WTC11 (cell line): ENCODE results near the gene TRPV2. TPM values are rescaled to one million over a fixed set of nuclear protein-coding genes. Genes with fewer than 3 reads are reported as not detected.

Source experiments
- ATAC-seq: fragments of 200-7000 bp; cut with Tn5 transposase; 2 replicates; pipeline ENCODE4 v1.10.0; 2021; ENCODE audit warnings: mild to moderate bottlenecking, moderate library complexity
- CTCF ChIA-PET: fragments of 300-600 bp; sonication (Branson Sonifier 250); formaldehyde crosslinking; loops from one replicate; lab custom pipeline; 2021; ENCODE audit warnings: antibody characterized with exemption; lab: Charles Lee
- POLR2A ChIA-PET: fragments of 350-600 bp; sonication (Branson Sonifier 250); formaldehyde crosslinking; loops from one replicate; lab custom pipeline; 2021; ENCODE audit warnings: antibody characterized with exemption; lab: Charles Lee
- DNase-seq: peaks from one replicate; pipeline ENCODE4 v3.0.0; 2021; ENCODE audit warnings: low spot score
- H3K27ac Mint-ChIP-seq: 2 replicates; pipeline ENCODE4 v1.8.0; 2021; ENCODE audit warnings: mixed read lengths
- H3K27me3 Mint-ChIP-seq: 2 replicates; pipeline ENCODE4 v1.8.0; 2021; ENCODE audit warnings: low read depth, mild to moderate bottlenecking, moderate library complexity, mixed read lengths
- H3K36me3 Mint-ChIP-seq: 2 replicates; pipeline ENCODE4 v1.8.0; 2021; ENCODE audit warnings: mixed read lengths
- H3K4me1 Mint-ChIP-seq: 2 replicates; pipeline ENCODE4 v1.8.0; 2022; ENCODE audit warnings: mixed read lengths
- H3K4me3 Mint-ChIP-seq: 2 replicates; pipeline ENCODE4 v1.8.0; 2021; ENCODE audit warnings: mild to moderate bottlenecking, moderate library complexity, mixed read lengths
- H3K9me3 Mint-ChIP-seq: 2 replicates; pipeline ENCODE4 v1.8.0; 2021; ENCODE audit warnings: mixed read lengths
- CREB1 ChIP-seq: sonication (generic); formaldehyde crosslinking; IDR thresholded peaks from 2 replicates; pipeline ENCODE4 v1.8.0; 2023; ENCODE audit warnings: mild to moderate bottlenecking, missing genetic modification reagents
- FOXK1 ChIP-seq: sonication (generic); formaldehyde crosslinking; IDR thresholded peaks from 2 replicates; pipeline ENCODE4 v1.8.0; 2022; ENCODE audit warnings: mild to moderate bottlenecking, moderate library complexity, missing genetic modification reagents
- FOXP1 ChIP-seq: sonication (generic); formaldehyde crosslinking; IDR thresholded peaks from 2 replicates; pipeline ENCODE4 v1.8.0; 2022; ENCODE audit warnings: missing genetic modification reagents, mild to moderate bottlenecking, moderate library complexity, borderline replicate concordance
- MXD4 ChIP-seq: fragments of 250-450 bp; sonication (Bioruptor Pico); IDR thresholded peaks from 2 replicates; pipeline ENCODE4 v1.8.0; 2021; ENCODE audit warnings: mild to moderate bottlenecking, moderate library complexity, borderline replicate concordance
- NR1H2 ChIP-seq: sonication (generic); formaldehyde crosslinking; IDR thresholded peaks from 2 replicates; pipeline ENCODE4 v1.9.0; 2021; ENCODE audit warnings: mild to moderate bottlenecking, moderate library complexity, missing genetic modification reagents
- ZNF138 ChIP-seq: sonication (generic); formaldehyde crosslinking; conservative IDR thresholded peaks from 2 replicates; pipeline ENCODE4 v1.8.1; 2022; ENCODE audit warnings: mild to moderate bottlenecking, moderate library complexity, missing genetic modification reagents
- total RNA-seq: library from RNA; stranded (reverse); gene quantifications from 3 replicates; pipeline ENCODE4 v1.2.3, GENCODE V29; 2021
- TF ChIP-seq, protein P1 (sequence below): sonication (generic); formaldehyde crosslinking; conservative IDR thresholded peaks from 2 replicates; pipeline ENCODE4 v1.8.1; 2023; ENCODE audit warnings: mild to moderate bottlenecking, low read depth, missing genetic modification reagents, moderate library complexity
- TF ChIP-seq, protein P2 (sequence below): sonication (generic); formaldehyde crosslinking; IDR thresholded peaks from 2 replicates; pipeline ENCODE4 v1.8.1; 2022; ENCODE audit warnings: low read depth, mild to moderate bottlenecking, moderate library complexity, missing genetic modification reagents, borderline replicate concordance
- TF ChIP-seq, protein P3 (sequence below): fragments of 250-450 bp; sonication (Bioruptor Pico); IDR thresholded peaks from 2 replicates; pipeline ENCODE4 v1.9.0; 2021; ENCODE audit warnings: mild to moderate bottlenecking
- TF ChIP-seq, protein P4 (sequence below): sonication (generic); formaldehyde crosslinking; IDR thresholded peaks from 2 replicates; pipeline ENCODE4 v1.8.1; 2023; ENCODE audit warnings: mild to moderate bottlenecking, missing genetic modification reagents, moderate library complexity
- TF ChIP-seq, protein P5 (sequence below): sonication (generic); formaldehyde crosslinking; IDR thresholded peaks from 2 replicates; pipeline ENCODE4 v1.8.0; 2023; ENCODE audit warnings: missing genetic modification reagents, mild to moderate bottlenecking, borderline replicate concordance
- TF ChIP-seq, protein P6 (sequence below): sonication (generic); formaldehyde crosslinking; IDR thresholded peaks from 2 replicates; pipeline ENCODE4 v1.8.1; 2022; ENCODE audit warnings: missing genetic modification reagents, borderline replicate concordance
- TF ChIP-seq, protein P7 (sequence below): sonication (generic); formaldehyde crosslinking; IDR thresholded peaks from 2 replicates; pipeline ENCODE4 v1.8.0; 2023; ENCODE audit warnings: missing genetic modification reagents
- TF ChIP-seq, protein P8 (sequence below): fragments of 250-450 bp; sonication (Bioruptor Pico); IDR thresholded peaks from 2 replicates; pipeline ENCODE4 v1.8.0; 2021; ENCODE audit warnings: mild to moderate bottlenecking
- TF ChIP-seq, protein P9 (sequence below): sonication (generic); formaldehyde crosslinking; IDR thresholded peaks from 2 replicates; pipeline ENCODE4 v1.8.1; 2023; ENCODE audit warnings: mild to moderate bottlenecking, missing genetic modification reagents

Gene TRPV2
- total RNA-seq, 1 experiment from 2014 or later: 3.5 TPM

DNA sequence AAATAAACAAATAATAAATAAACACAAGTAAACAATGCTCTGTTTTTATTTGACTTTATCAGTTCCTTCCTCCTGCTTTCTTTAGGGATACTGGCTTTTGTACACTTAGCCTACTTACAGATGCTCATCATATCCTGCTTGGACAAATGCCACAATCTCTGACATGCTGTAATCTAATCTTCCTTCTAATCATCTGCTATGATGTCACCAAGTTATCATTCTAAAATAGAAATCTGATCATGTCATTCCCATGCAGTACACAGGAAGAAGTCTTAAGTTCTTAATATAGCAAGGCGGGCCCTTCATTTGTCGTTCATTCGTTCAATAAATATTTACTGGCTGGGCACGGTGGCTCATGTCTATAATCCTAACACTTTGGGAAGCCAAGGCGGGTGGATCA is 43.6 kb upstream of the TRPV2 start (continued):
- no peak for TF ChIP-seq ZNF138 (CRISPR knock-in tag)
- TF ChIP-seq, protein P1, sequence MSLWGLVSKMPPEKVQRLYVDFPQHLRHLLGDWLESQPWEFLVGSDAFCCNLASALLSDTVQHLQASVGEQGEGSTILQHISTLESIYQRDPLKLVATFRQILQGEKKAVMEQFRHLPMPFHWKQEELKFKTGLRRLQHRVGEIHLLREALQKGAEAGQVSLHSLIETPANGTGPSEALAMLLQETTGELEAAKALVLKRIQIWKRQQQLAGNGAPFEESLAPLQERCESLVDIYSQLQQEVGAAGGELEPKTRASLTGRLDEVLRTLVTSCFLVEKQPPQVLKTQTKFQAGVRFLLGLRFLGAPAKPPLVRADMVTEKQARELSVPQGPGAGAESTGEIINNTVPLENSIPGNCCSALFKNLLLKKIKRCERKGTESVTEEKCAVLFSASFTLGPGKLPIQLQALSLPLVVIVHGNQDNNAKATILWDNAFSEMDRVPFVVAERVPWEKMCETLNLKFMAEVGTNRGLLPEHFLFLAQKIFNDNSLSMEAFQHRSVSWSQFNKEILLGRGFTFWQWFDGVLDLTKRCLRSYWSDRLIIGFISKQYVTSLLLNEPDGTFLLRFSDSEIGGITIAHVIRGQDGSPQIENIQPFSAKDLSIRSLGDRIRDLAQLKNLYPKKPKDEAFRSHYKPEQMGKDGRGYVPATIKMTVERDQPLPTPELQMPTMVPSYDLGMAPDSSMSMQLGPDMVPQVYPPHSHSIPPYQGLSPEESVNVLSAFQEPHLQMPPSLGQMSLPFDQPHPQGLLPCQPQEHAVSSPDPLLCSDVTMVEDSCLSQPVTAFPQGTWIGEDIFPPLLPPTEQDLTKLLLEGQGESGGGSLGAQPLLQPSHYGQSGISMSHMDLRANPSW (CRISPR knock-in tag): no peak
- TF ChIP-seq CREB1: no peak
- TF ChIP-seq NR1H2: no peak
- no peak for TF ChIP-seq FOXP1 (CRISPR knock-in tag)
- TF ChIP-seq, protein P2, sequence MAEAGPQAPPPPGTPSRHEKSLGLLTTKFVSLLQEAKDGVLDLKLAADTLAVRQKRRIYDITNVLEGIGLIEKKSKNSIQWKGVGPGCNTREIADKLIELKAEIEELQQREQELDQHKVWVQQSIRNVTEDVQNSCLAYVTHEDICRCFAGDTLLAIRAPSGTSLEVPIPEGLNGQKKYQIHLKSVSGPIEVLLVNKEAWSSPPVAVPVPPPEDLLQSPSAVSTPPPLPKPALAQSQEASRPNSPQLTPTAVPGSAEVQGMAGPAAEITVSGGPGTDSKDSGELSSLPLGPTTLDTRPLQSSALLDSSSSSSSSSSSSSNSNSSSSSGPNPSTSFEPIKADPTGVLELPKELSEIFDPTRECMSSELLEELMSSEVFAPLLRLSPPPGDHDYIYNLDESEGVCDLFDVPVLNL (CRISPR knock-in tag): no peak
- TF ChIP-seq, protein P3, sequence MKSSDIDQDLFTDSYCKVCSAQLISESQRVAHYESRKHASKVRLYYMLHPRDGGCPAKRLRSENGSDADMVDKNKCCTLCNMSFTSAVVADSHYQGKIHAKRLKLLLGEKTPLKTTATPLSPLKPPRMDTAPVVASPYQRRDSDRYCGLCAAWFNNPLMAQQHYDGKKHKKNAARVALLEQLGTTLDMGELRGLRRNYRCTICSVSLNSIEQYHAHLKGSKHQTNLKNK (CRISPR knock-in tag): no peak
- no peak for TF ChIP-seq MXD4 (CRISPR knock-in tag)
- TF ChIP-seq, protein P4, sequence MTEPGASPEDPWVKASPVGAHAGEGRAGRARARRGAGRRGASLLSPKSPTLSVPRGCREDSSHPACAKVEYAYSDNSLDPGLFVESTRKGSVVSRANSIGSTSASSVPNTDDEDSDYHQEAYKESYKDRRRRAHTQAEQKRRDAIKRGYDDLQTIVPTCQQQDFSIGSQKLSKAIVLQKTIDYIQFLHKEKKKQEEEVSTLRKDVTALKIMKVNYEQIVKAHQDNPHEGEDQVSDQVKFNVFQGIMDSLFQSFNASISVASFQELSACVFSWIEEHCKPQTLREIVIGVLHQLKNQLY (CRISPR knock-in tag): no peak
- no peak for TF ChIP-seq FOXK1 (CRISPR knock-in tag)

DNA sequence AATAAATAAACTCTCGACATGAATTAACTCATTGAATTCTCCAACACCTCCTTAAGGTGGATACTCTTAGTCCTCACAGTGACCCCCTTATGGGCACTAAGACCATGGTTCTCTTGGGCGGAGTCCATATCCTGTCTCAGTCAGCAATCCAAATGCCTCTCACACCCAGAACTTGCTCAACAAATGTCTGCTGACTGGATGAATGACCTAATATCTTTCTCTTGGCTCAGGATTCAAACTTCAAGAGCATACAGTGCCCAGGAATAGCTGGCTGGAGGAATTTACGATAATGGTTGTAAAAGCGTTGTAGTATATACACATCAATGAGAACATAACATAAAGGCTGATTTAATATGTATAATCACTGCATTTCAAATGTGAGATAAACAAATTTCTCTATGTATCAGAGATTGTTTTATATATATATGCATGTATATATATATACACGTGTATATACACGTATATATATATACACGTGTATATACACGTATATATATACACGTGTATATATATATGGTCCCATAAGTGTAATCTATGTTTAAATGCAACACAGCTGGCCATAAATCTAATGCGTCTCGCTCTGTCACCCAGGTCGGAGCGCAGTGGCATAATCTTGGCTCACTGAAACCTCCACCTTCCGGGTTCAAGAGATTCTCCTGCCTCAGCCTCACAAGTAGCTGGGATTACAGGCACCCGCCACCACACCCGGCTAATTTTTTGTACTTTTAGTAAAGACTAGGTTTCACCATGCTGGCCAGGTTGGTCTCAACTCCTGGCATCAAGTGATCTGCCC is 41.0 kb upstream of the TRPV2 start:
- H3K36me3 Mint-ChIP-seq: no peaks in the 10 kb centered on the region
- DNase-seq: no peak
- no peak for ATAC-seq
- TF ChIP-seq, protein P5, sequence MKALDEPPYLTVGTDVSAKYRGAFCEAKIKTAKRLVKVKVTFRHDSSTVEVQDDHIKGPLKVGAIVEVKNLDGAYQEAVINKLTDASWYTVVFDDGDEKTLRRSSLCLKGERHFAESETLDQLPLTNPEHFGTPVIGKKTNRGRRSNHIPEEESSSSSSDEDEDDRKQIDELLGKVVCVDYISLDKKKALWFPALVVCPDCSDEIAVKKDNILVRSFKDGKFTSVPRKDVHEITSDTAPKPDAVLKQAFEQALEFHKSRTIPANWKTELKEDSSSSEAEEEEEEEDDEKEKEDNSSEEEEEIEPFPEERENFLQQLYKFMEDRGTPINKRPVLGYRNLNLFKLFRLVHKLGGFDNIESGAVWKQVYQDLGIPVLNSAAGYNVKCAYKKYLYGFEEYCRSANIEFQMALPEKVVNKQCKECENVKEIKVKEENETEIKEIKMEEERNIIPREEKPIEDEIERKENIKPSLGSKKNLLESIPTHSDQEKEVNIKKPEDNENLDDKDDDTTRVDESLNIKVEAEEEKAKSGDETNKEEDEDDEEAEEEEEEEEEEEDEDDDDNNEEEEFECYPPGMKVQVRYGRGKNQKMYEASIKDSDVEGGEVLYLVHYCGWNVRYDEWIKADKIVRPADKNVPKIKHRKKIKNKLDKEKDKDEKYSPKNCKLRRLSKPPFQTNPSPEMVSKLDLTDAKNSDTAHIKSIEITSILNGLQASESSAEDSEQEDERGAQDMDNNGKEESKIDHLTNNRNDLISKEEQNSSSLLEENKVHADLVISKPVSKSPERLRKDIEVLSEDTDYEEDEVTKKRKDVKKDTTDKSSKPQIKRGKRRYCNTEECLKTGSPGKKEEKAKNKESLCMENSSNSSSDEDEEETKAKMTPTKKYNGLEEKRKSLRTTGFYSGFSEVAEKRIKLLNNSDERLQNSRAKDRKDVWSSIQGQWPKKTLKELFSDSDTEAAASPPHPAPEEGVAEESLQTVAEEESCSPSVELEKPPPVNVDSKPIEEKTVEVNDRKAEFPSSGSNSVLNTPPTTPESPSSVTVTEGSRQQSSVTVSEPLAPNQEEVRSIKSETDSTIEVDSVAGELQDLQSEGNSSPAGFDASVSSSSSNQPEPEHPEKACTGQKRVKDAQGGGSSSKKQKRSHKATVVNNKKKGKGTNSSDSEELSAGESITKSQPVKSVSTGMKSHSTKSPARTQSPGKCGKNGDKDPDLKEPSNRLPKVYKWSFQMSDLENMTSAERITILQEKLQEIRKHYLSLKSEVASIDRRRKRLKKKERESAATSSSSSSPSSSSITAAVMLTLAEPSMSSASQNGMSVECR (CRISPR knock-in tag): no peak
- TF ChIP-seq, protein P6, sequence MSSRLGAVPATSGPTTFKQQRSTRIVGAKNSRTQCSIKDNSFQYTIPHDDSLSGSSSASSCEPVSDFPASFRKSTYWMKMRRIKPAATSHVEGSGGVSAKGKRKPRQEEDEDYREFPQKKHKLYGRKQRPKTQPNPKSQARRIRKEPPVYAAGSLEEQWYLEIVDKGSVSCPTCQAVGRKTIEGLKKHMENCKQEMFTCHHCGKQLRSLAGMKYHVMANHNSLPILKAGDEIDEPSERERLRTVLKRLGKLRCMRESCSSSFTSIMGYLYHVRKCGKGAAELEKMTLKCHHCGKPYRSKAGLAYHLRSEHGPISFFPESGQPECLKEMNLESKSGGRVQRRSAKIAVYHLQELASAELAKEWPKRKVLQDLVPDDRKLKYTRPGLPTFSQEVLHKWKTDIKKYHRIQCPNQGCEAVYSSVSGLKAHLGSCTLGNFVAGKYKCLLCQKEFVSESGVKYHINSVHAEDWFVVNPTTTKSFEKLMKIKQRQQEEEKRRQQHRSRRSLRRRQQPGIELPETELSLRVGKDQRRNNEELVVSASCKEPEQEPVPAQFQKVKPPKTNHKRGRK (CRISPR knock-in tag): no peak
- TF ChIP-seq, protein P7, sequence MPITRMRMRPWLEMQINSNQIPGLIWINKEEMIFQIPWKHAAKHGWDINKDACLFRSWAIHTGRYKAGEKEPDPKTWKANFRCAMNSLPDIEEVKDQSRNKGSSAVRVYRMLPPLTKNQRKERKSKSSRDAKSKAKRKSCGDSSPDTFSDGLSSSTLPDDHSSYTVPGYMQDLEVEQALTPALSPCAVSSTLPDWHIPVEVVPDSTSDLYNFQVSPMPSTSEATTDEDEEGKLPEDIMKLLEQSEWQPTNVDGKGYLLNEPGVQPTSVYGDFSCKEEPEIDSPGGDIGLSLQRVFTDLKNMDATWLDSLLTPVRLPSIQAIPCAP (CRISPR knock-in tag): no peak
- TF ChIP-seq, protein P8, sequence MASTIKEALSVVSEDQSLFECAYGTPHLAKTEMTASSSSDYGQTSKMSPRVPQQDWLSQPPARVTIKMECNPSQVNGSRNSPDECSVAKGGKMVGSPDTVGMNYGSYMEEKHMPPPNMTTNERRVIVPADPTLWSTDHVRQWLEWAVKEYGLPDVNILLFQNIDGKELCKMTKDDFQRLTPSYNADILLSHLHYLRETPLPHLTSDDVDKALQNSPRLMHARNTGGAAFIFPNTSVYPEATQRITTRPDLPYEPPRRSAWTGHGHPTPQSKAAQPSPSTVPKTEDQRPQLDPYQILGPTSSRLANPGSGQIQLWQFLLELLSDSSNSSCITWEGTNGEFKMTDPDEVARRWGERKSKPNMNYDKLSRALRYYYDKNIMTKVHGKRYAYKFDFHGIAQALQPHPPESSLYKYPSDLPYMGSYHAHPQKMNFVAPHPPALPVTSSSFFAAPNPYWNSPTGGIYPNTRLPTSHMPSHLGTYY (CRISPR knock-in tag): no peak
- TF ChIP-seq, protein P9, sequence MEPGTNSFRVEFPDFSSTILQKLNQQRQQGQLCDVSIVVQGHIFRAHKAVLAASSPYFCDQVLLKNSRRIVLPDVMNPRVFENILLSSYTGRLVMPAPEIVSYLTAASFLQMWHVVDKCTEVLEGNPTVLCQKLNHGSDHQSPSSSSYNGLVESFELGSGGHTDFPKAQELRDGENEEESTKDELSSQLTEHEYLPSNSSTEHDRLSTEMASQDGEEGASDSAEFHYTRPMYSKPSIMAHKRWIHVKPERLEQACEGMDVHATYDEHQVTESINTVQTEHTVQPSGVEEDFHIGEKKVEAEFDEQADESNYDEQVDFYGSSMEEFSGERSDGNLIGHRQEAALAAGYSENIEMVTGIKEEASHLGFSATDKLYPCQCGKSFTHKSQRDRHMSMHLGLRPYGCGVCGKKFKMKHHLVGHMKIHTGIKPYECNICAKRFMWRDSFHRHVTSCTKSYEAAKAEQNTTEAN (CRISPR knock-in tag): no peak
- no peak overlapping the region for H3K27ac Mint-ChIP-seq
- H3K4me1 Mint-ChIP-seq: no peaks in the 10 kb centered on the region
- no peaks in the 10 kb centered on the region for H3K27me3 Mint-ChIP-seq
- ChIA-PET CTCF (interaction anchor here (1.1 to 7.8 kb wide), 3 partner anchors 11 to 88 kb away, joined by 3 to 78 read pairs (median 3); no protein-coding TSS in a partner anchor), POLR2A (no interaction called here)
- H3K9me3 Mint-ChIP-seq: no peaks in the 10 kb centered on the region
- no peak overlapping the region for H3K4me3 Mint-ChIP-seq
